ENCODE data around the gene WDR33. TPM values are rescaled to one million over a fixed set of nuclear protein-coding genes. Genes with fewer than 3 reads are reported as not detected.

Gene WDR33
- total and polyA plus RNA-seq, 2 of the 4 experiments (the other 2 are of a cell fraction) = 19.6 to 41.2 TPM

DNA sequence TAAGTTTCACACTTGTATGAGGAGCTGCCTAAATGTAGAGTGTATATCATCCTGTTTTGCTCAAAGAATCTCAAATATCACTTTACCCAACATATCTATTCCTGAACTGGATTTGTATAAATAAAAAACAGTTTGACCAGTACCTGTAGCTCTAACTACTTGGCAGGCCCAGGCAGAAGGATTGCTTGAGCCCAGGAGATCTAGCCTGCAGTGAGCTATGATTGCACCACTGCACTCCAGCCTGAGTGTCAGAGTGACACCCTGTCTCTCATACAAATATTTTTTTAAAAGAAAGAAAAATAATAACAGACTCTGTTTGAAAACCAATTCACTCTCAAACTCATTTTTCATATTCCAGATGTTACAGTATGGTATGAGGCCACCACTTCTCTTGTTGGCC lies 127.9 kb downstream of the WDR33 start:
- Histone ChIP-seq H2BK20ac (ENCODE audit: low read depth, low read length) (no peak overlapping the region), H4K8ac (ENCODE audit: low read depth in 2 of 2, low read length in 2 of 2) (no peak overlapping the region), H3K9ac (ENCODE audit: low read depth, low read length) (no peak overlapping the region), H3K9me3 (ENCODE audit: control insufficient read depth, insufficient read depth, low read length) (no peaks in the 10 kb centered on the region), H3K27me3 (ENCODE audit: control insufficient read depth, insufficient read depth, low read length) (peaks cover 9% of the 10 kb centered on the region), H3K36me3 (ENCODE audit: control insufficient read depth, insufficient read depth, low read length) (no peaks in the 10 kb centered on the region), H3K9me1 (ENCODE audit: insufficient read depth, low read length) (peaks cover 5% of the 10 kb centered on the region; the same call in 1 of the 2 replicates), H2AK5ac (ENCODE audit: low read depth, low read length) (no peak overlapping the region), H3K4me3 (ENCODE audit: insufficient read depth, low read depth, low read length) (no peak overlapping the region), H2BK15ac (ENCODE audit: low read depth, low read length) (no peak overlapping the region), H2AK9ac (replicated peaks; ENCODE audit: low read depth, low read length, poor library complexity) (no peak overlapping the region), H3K18ac (ENCODE audit: low read depth, low read length) (no peak overlapping the region), H3K56ac (ENCODE audit: extremely low read depth, insufficient read depth, low read length) (no peak overlapping the region), H2BK120ac (ENCODE audit: low read depth, low read length) (no peak overlapping the region), H2AFZ (replicated peaks; ENCODE audit: low read length, poor library complexity) (no peak overlapping the region), H3K23ac (ENCODE audit: low read depth, low read length) (no peak overlapping the region), H3K14ac (replicated peaks; ENCODE audit: low read depth, low read length) (no peak overlapping the region), H3K4me2 (ENCODE audit: low read depth, low read length) (no peak overlapping the region), H2BK5ac (ENCODE audit: low read depth, low read length, poor library complexity, severe bottlenecking) (no peak overlapping the region), H3K4ac (ENCODE audit: low read depth, low read length) (no peak overlapping the region), H4K5ac (ENCODE audit: low read depth, low read length) (no peak overlapping the region), H3K4me1 (ENCODE audit: control insufficient read depth, insufficient read depth, low read length) (peaks cover 4% of the 10 kb centered on the region), H4K91ac (ENCODE audit: insufficient read depth, low read depth, low read length) (no peak overlapping the region), H3K27ac (ENCODE audit: insufficient read depth, low read length) (no peak overlapping the region), H3K79me1 (ENCODE audit: low read depth in 1 of 2, low read length in 2 of 2) (no peaks in the 10 kb centered on the region), H4K20me1 (ENCODE audit: insufficient read depth, low read length) (no peaks in the 10 kb centered on the region)
- in situ Hi-C loops (cut with MboI; ENCODE audit: low sequenced_read_pairs) (no loop called here), intact Hi-C loops (cut with micrococcal nuclease) (no loop called here), dilution Hi-C loops (cut with HindIII; ENCODE audit: low sequenced_read_pairs, unreplicated experiment) (no loop called here)
- DNase-seq (no peak), ATAC-seq (ENCODE audit: low read depth) (peak; percentile 39)
- BruUV-seq (replicated peaks) = no TSS peak
- TF ChIP-seq RCOR1 (IDR thresholded peaks at IDR 0.05; ENCODE audit: insufficient replicate concordance, low read length) (no peak), MAZ (IDR thresholded peaks at IDR 0.05; ENCODE audit: borderline replicate concordance, low read depth, low read length) (no peak), FOS (IDR thresholded peaks at IDR 0.05; ENCODE audit: low read depth, low read length) (no peak), RFX5 (IDR thresholded peaks at IDR 0.05; ENCODE audit: low read depth, low read length) (no peak), BHLHE40 (IDR thresholded peaks at IDR 0.05; ENCODE audit: low read depth, low read length) (no peak)
- TF ChIP-seq, protein P1, sequence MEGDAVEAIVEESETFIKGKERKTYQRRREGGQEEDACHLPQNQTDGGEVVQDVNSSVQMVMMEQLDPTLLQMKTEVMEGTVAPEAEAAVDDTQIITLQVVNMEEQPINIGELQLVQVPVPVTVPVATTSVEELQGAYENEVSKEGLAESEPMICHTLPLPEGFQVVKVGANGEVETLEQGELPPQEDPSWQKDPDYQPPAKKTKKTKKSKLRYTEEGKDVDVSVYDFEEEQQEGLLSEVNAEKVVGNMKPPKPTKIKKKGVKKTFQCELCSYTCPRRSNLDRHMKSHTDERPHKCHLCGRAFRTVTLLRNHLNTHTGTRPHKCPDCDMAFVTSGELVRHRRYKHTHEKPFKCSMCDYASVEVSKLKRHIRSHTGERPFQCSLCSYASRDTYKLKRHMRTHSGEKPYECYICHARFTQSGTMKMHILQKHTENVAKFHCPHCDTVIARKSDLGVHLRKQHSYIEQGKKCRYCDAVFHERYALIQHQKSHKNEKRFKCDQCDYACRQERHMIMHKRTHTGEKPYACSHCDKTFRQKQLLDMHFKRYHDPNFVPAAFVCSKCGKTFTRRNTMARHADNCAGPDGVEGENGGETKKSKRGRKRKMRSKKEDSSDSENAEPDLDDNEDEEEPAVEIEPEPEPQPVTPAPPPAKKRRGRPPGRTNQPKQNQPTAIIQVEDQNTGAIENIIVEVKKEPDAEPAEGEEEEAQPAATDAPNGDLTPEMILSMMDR (conservative IDR thresholded peaks at IDR 0.05; ENCODE audit: low read depth, low read length) = no peak
- POLR2A ChIA-PET (ENCODE audit: unreplicated experiment) = interaction anchor here (1.1 kb wide), 1 partner anchor 10 kb away, joined by 3 read pairs; no protein-coding TSS in a partner anchor
- CTCF ChIA-PET = no interaction called here
